Keratinocyte (primary cell): ENCODE results near the gene GJA4. TPM values are rescaled to one million over a fixed set of nuclear protein-coding genes. Genes with fewer than 3 reads are reported as not detected.

Experiments used
- DNase-seq: peaks from one replicate; pipeline ENCODE4 v3.0.0-alpha.2; 2011; ENCODE audit warnings: low read depth, missing footprints, low spot score
- FAIRE-seq: peaks from 2 replicates; lab custom pipeline; 2011; peaks lifted over from hg19 to GRCh38; lab: Jason Lieb, UNC
- H2AFZ ChIP-seq: 2 replicates; pipeline ENCODE4 v1.6.0; 2012; ENCODE audit warnings: low read length, control low read depth, inconsistent platforms; ENCODE audit not compliant: control insufficient read depth
- H3K27ac ChIP-seq: 2 replicates; pipeline ENCODE4 v1.5.1; 2011; ENCODE audit warnings: low read length; ENCODE audit not compliant: control insufficient read depth, insufficient read depth
- H3K27me3 ChIP-seq: 3 replicates; pipeline ENCODE4 v1.6.0; 2011; ENCODE audit warnings: low read length; ENCODE audit not compliant: control insufficient read depth, insufficient read depth; ENCODE audit errors: extremely low read depth
- H3K36me3 ChIP-seq, 2 experiments: 2 replicates in 1 of 2; 3 replicates in 1 of 2; pipeline ENCODE4 v1.5.1; 2011; ENCODE audit warnings: low read length in 2 of 2, mild to moderate bottlenecking in 1 of 2; ENCODE audit not compliant: control insufficient read depth in 2 of 2, insufficient read depth in 2 of 2; ENCODE audit errors: extremely low read depth in 1 of 2
- H3K4me1 ChIP-seq: 3 replicates; pipeline ENCODE4 v1.5.1; 2011; ENCODE audit warnings: low read length; ENCODE audit not compliant: control insufficient read depth, insufficient read depth; ENCODE audit errors: extremely low read depth
- H3K4me2 ChIP-seq: 3 replicates; pipeline ENCODE4 v1.6.0; 2011; ENCODE audit warnings: low read depth, low read length; ENCODE audit not compliant: control insufficient read depth, insufficient read depth; ENCODE audit errors: extremely low read depth
- H3K4me3 ChIP-seq, 3 experiments: fragments of 200-600 bp in 1 of 3; sonication (generic) in 1 of 3; 2 replicates in 2 of 3; 3 replicates in 1 of 3; pipeline ENCODE4 v1.5.1; 2011 to 2016; ENCODE audit warnings: low read length in 3 of 3, mild to moderate bottlenecking in 3 of 3, control low read depth in 2 of 3, inconsistent platforms in 1 of 3, low read depth in 1 of 3, mixed read lengths in 1 of 3, mixed run types in 1 of 3, moderate library complexity in 1 of 3; ENCODE audit not compliant: control insufficient read depth in 2 of 3, insufficient read depth in 2 of 3; ENCODE audit errors: extremely low read depth in 1 of 3
- H3K79me2 ChIP-seq: 2 replicates; pipeline ENCODE4 v1.6.0; 2012; ENCODE audit warnings: low read length; ENCODE audit not compliant: control insufficient read depth, insufficient read depth
- H3K9ac ChIP-seq: 3 replicates; pipeline ENCODE4 v1.6.0; 2011; ENCODE audit warnings: low read length; ENCODE audit not compliant: control insufficient read depth, insufficient read depth; ENCODE audit errors: extremely low read depth
- H3K9me1 ChIP-seq: 3 replicates; pipeline ENCODE4 v1.6.0; 2011; ENCODE audit warnings: low read length; ENCODE audit not compliant: control insufficient read depth, insufficient read depth; ENCODE audit errors: extremely low read depth
- H3K9me3 ChIP-seq: 2 replicates; pipeline ENCODE4 v1.5.1; 2012; ENCODE audit warnings: low read depth, low read length; ENCODE audit not compliant: control insufficient read depth
- H4K20me1 ChIP-seq: 3 replicates; pipeline ENCODE4 v1.6.0; 2011; ENCODE audit warnings: low read length; ENCODE audit not compliant: control insufficient read depth, insufficient read depth; ENCODE audit errors: extremely low read depth
- CTCF ChIP-seq, 3 experiments: IDR thresholded peaks in 1 of 3; conservative IDR thresholded peaks in 1 of 3; optimal IDR thresholded peaks in 1 of 3; 2 replicates in 2 of 3; 3 replicates in 1 of 3; pipeline versions ENCODE3 to v1.5.1; 2011; ENCODE audit warnings: low read length in 3 of 3, mild to moderate bottlenecking in 3 of 3, moderate library complexity in 2 of 3, control low read depth in 1 of 3, inconsistent platforms in 1 of 3; ENCODE audit not compliant: insufficient read depth in 2 of 3; ENCODE audit errors: extremely low read depth in 1 of 3
- EZH2 ChIP-seq: IDR thresholded peaks from one replicate; pipeline ENCODE4 v1.6.1; 2012; ENCODE audit warnings: inconsistent platforms, mild to moderate bottlenecking, low read length, moderate library complexity
- dilution Hi-C: fragments of 300-500 bp; cut with MboI; formaldehyde crosslinking; loops from one replicate; pipeline ENCODE4 v1.7.0; 2020; ENCODE audit warnings: low sequenced_read_pairs; ENCODE audit not compliant: extremely low pct_ligation_motif_present
- polyA plus RNA-seq, 5 experiments: library from polyadenylated mRNA; depleted of rRNA in 3 of 5; stranded (reverse) in 3 of 5; stranded (forward) in 1 of 5; unstranded in 1 of 5; fragments of >200 nt; gene quantifications; 1 replicate in 1 of 5; 2 replicates in 3 of 5; 3 replicates in 1 of 5; pipeline versions ENCODE4 v1.2.1 to v1.2.3, GENCODE V29; 2011 to 2012; ENCODE audit warnings: missing spikeins in 2 of 5, low read depth in 1 of 5, low replicate concordance in 1 of 5

Gene GJA4
- polyA plus RNA-seq, 1 donor (not counting 4 experiments of a cell fraction or from before 2014, with no cell fraction given) = not detected

- FAIRE-seq (no peak), DNase-seq (no peak)
- Histone ChIP-seq H3K9ac (no peak overlapping the region), H3K4me1 (no peaks in the 10 kb centered on the region), H4K20me1 (no peaks in the 10 kb centered on the region), H3K36me3 (peaks cover 0 to 7% of the 10 kb centered on the region in 2 experiments), H3K27ac (no peak overlapping the region), H3K79me2 (no peaks in the 10 kb centered on the region), H3K9me3 (no peaks in the 10 kb centered on the region), H3K4me2 (no peak overlapping the region), H2AFZ (no peak overlapping the region), H3K27me3 (no peaks in the 10 kb centered on the region), H3K4me3 (no peak overlapping the region), H3K9me1 (no peaks in the 10 kb centered on the region)
- TF ChIP-seq EZH2 (no peak), CTCF (optimal IDR thresholded peaks at IDR 0.05 in 1 of 3, IDR thresholded peaks at IDR 0.05 in 1 of 3, conservative IDR thresholded peaks at IDR 0.05 in 1 of 3; ENCODE audit: extremely low read depth in 1 of 3, insufficient read depth in 2 of 3, low read length in 3 of 3) (no peak)
- dilution Hi-C loops = no loop called here
Observed at GRCh38 chr1:34844252-34844634, 51.4 kb downstream of the GJA4 start.

Other genes starting within 250 kb of the GJA4 start
- gene GJB5, start 38.0 kb upstream of the GJA4 start, polyA plus RNA-seq = 169 to 244 TPM (median 235 TPM) in 3 replicates
- gene GJB4, start 33.3 kb upstream of the GJA4 start, polyA plus RNA-seq = 18.1 to 27.2 TPM (median 25.4 TPM) in 3 replicates
- 133 to 176 TPM (median 163 TPM) in 3 replicates for gene GJB3, start 11.8 kb upstream of the GJA4 start, polyA plus RNA-seq
- 50.5 to 74.5 TPM (median 51.5 TPM) in 3 replicates for gene SMIM12, start 66.8 kb downstream of the GJA4 start, polyA plus RNA-seq
- gene DLGAP3, start 136.7 kb downstream of the GJA4 start, polyA plus RNA-seq = 0.01 to 0.14 TPM in 2 of 3 replicates, not detected in the other
- gene TMEM35B, start 192.3 kb downstream of the GJA4 start, polyA plus RNA-seq = 22.8 to 33.4 TPM (median 26.4 TPM) in 3 replicates
- gene ZMYM6, start 238.9 kb downstream of the GJA4 start, polyA plus RNA-seq = 9.9 to 16.1 TPM (median 14.2 TPM) in 3 replicates